Astrocyte (in vitro differentiated cells and primary cell): ENCODE results near the gene TNP1. TPM values are rescaled to one million over a fixed set of nuclear protein-coding genes. Genes with fewer than 3 reads are reported as not detected.

ENCODE experiments used
- DNase-seq: peaks from one replicate; pipeline ENCODE4 v3.0.0-alpha.2; 2010; ENCODE audit warnings: low read depth
- FAIRE-seq: peaks from 2 replicates; lab custom pipeline; 2011; peaks lifted over from hg19 to GRCh38; lab: Jason Lieb, UNC
- H2AFZ ChIP-seq: 2 replicates; pipeline ENCODE4 v1.6.0; 2012; ENCODE audit warnings: low read depth, low read length, inconsistent platforms
- H3K27ac ChIP-seq: 2 replicates; pipeline ENCODE4 v1.5.1; 2011; ENCODE audit warnings: low read depth, low read length, inconsistent platforms
- H3K27me3 ChIP-seq: 2 replicates; pipeline ENCODE4 v1.6.0; 2011; ENCODE audit warnings: low read length, inconsistent platforms; ENCODE audit not compliant: insufficient read depth
- H3K36me3 ChIP-seq: 2 replicates; pipeline ENCODE4 v1.5.1; 2011; ENCODE audit warnings: low read length, inconsistent platforms; ENCODE audit not compliant: insufficient read depth
- H3K4me1 ChIP-seq: 2 replicates; pipeline ENCODE4 v1.5.1; 2011; ENCODE audit warnings: low read length, inconsistent platforms; ENCODE audit not compliant: insufficient read depth
- H3K4me2 ChIP-seq: 2 replicates; pipeline ENCODE4 v1.6.0; 2012; ENCODE audit warnings: low read length, inconsistent platforms
- H3K4me3 ChIP-seq: 2 replicates; pipeline ENCODE4 v1.5.1; 2011; ENCODE audit warnings: low read depth, mild to moderate bottlenecking, low read length, inconsistent platforms; ENCODE audit not compliant: insufficient read depth
- H3K79me2 ChIP-seq: 2 replicates; pipeline ENCODE4 v1.6.0; 2012; ENCODE audit warnings: mild to moderate bottlenecking, low read length, inconsistent platforms; ENCODE audit not compliant: insufficient read depth
- H3K9ac ChIP-seq: 2 replicates; pipeline ENCODE4 v1.6.0; 2012; ENCODE audit warnings: mild to moderate bottlenecking, low read length, inconsistent platforms
- H3K9me3 ChIP-seq: 2 replicates; pipeline ENCODE4 v1.5.1; 2012; ENCODE audit warnings: low read depth, mild to moderate bottlenecking, low read length, inconsistent platforms; ENCODE audit not compliant: insufficient read depth
- H4K20me1 ChIP-seq: 2 replicates; pipeline ENCODE4 v1.6.0; 2012; ENCODE audit warnings: low read length, inconsistent platforms; ENCODE audit not compliant: insufficient read depth
- H3K27ac Mint-ChIP-seq: one replicate; pipeline ENCODE4 v1.8.0; 2021; ENCODE audit warnings: mild to moderate bottlenecking, mixed read lengths; ENCODE audit not compliant: unreplicated experiment
- H3K27me3 Mint-ChIP-seq: one replicate; pipeline ENCODE4 v1.8.0; 2021; ENCODE audit warnings: low read depth, mixed read lengths; ENCODE audit not compliant: unreplicated experiment
- H3K36me3 Mint-ChIP-seq: one replicate; pipeline ENCODE4 v1.8.0; 2021; ENCODE audit warnings: low read depth, mixed read lengths; ENCODE audit not compliant: unreplicated experiment
- H3K4me1 Mint-ChIP-seq: one replicate; pipeline ENCODE4 v1.8.0; 2021; ENCODE audit warnings: low read depth, mixed read lengths; ENCODE audit not compliant: unreplicated experiment
- H3K4me3 Mint-ChIP-seq: one replicate; pipeline ENCODE4 v1.8.0; 2021; ENCODE audit warnings: mild to moderate bottlenecking, moderate library complexity, mixed read lengths; ENCODE audit not compliant: unreplicated experiment
- H3K9me3 Mint-ChIP-seq: one replicate; pipeline ENCODE4 v1.8.0; 2021; ENCODE audit warnings: mild to moderate bottlenecking, mixed read lengths; ENCODE audit not compliant: unreplicated experiment
- CTCF ChIP-seq: IDR thresholded peaks from 2 replicates; pipeline ENCODE4 v1.5.1; 2011; ENCODE audit warnings: low read depth, mild to moderate bottlenecking, inconsistent platforms, low read length, moderate library complexity; ENCODE audit not compliant: insufficient read depth
- EZH2 ChIP-seq: IDR thresholded peaks from 2 replicates; pipeline ENCODE4 v1.6.1; 2012; ENCODE audit warnings: mild to moderate bottlenecking, low read length, inconsistent platforms; ENCODE audit not compliant: insufficient read depth
- total RNA-seq: library from RNA; stranded (reverse); gene quantifications from 2 replicates; pipeline ENCODE4 v1.2.1, GENCODE V29; 2021

TNP1 gene
- total RNA-seq, 1 donor from 2014 or later: not detected

GRCh38 chr2:216862628-216863398 is 2.9 kb upstream of the TNP1 start:
- Histone ChIP-seq H3K9me3 (no peaks in the 10 kb centered on the region), H3K4me1 (peaks cover 7% of the 10 kb centered on the region), H2AFZ (no peak overlapping the region), H3K4me3 (no peak overlapping the region), H3K27me3 (no peaks in the 10 kb centered on the region), H3K4me2 (no peak overlapping the region), H4K20me1 (no peaks in the 10 kb centered on the region), H3K9ac (no peak overlapping the region), H3K27ac (no peak overlapping the region), H3K36me3 (no peaks in the 10 kb centered on the region), H3K79me2 (no peaks in the 10 kb centered on the region)
- Mint-ChIP-seq H3K4me1 (peaks cover 22% of the 10 kb centered on the region), H3K27ac (no peak overlapping the region), H3K9me3 (no peaks in the 10 kb centered on the region), H3K4me3 (no peak overlapping the region), H3K27me3 (peaks cover 10% of the 10 kb centered on the region), H3K36me3 (no peaks in the 10 kb centered on the region)
- no peak for TF ChIP-seq CTCF
- TF ChIP-seq EZH2: no peak
- DNase-seq (no peak), FAIRE-seq (no peak)

GRCh38 chr2:216860426-216861137 is 718 bp upstream of the TNP1 start:
- TF ChIP-seq CTCF: no peak
- TF ChIP-seq EZH2: no peak
- DNase-seq: peak; percentile 37
- H3K9me3 ChIP-seq: no peaks in the 10 kb centered on the region
- H3K27ac ChIP-seq: no peak overlapping the region
- Mint-ChIP-seq H3K9me3 (no peaks in the 10 kb centered on the region), H3K27me3 (peaks cover 13% of the 10 kb centered on the region), H3K27ac (no peak overlapping the region), H3K4me1 (peaks cover 26% of the 10 kb centered on the region), H3K36me3 (no peaks in the 10 kb centered on the region), H3K4me3 (no peak overlapping the region)
- H3K36me3 ChIP-seq: no peaks in the 10 kb centered on the region
- H3K4me3 ChIP-seq: no peak overlapping the region
- H3K4me1 ChIP-seq: peaks cover 21% of the 10 kb centered on the region
- H2AFZ ChIP-seq: no peak overlapping the region
- no peak overlapping the region for H3K4me2 ChIP-seq
- H3K27me3 ChIP-seq: no peaks in the 10 kb centered on the region
- no peaks in the 10 kb centered on the region for H3K79me2 ChIP-seq
- H3K9ac ChIP-seq: no peak overlapping the region
- FAIRE-seq: no peak
- no peaks in the 10 kb centered on the region for H4K20me1 ChIP-seq
